HEK293 (cell line): ENCODE measurements around the gene FILIP1L.

Source experiments
- CTCF ChIA-PET: fragments of 350-600 bp; formaldehyde crosslinking; extraction: SDS; loops from one replicate; lab custom pipeline; 2021; ENCODE audit warnings: antibody characterized with exemption; lab: Yijun Ruan, JAX
- POLR2A ChIA-PET: fragments of 300-600 bp; formaldehyde crosslinking; extraction: SDS; loops from one replicate; lab custom pipeline; 2020; ENCODE audit warnings: antibody characterized with exemption, inconsistent platforms; lab: Yijun Ruan, JAX
- H3K27ac ChIP-seq: fragments of 200-500 bp; sonication (Bioruptor generic); 2 replicates; pipeline ENCODE4 v1.5.1; 2014; ENCODE audit warnings: low read depth, low read length, control low read depth, inconsistent platforms; ENCODE audit errors: extremely low read depth
- H3K36me3 ChIP-seq, 2 experiments: fragments of 200-500 bp in 1 of 2; sonication (Bioruptor generic) in 1 of 2; 1 replicate in 1 of 2; 2 replicates in 1 of 2; pipeline ENCODE4 v1.5.1; 2014 to 2017; ENCODE audit warnings: inconsistent platforms in 2 of 2, low read length in 2 of 2; ENCODE audit not compliant: control insufficient read depth in 2 of 2, insufficient read depth in 1 of 2
- H3K4me1 ChIP-seq: fragments of 200-500 bp; sonication (Bioruptor generic); 2 replicates; pipeline ENCODE4 v1.5.1; 2014; ENCODE audit warnings: mild to moderate bottlenecking, low read length, inconsistent platforms; ENCODE audit not compliant: control insufficient read depth, insufficient read depth
- H3K4me3 ChIP-seq: 2 replicates; pipeline ENCODE4 v1.5.1; 2011; ENCODE audit warnings: low read depth, mild to moderate bottlenecking, control low read depth, low read length, moderate library complexity
- H3K9me3 ChIP-seq: fragments of 200-500 bp; sonication (Bioruptor generic); 2 replicates; pipeline ENCODE4 v1.5.1; 2014; ENCODE audit warnings: low read depth, low read length, inconsistent platforms; ENCODE audit not compliant: control insufficient read depth, insufficient read depth
- SP3 ChIP-seq: fragments of 450-650 bp; formaldehyde crosslinking; IDR thresholded peaks from 2 replicates; pipeline ENCODE4 v1.5.1; 2016; ENCODE audit warnings: missing biosample characterization, missing genetic modification characterization
- ZNF138 ChIP-seq: fragments of 450-650 bp; formaldehyde crosslinking; IDR thresholded peaks from 2 replicates; pipeline ENCODE4 v1.5.1; 2016; ENCODE audit warnings: missing biosample characterization, missing genetic modification characterization, borderline replicate concordance
- ZNF221 ChIP-seq: fragments of 450-650 bp; formaldehyde crosslinking; IDR thresholded peaks from 2 replicates; pipeline ENCODE4 v1.5.1; 2017; ENCODE audit warnings: missing biosample characterization, missing genetic modification characterization, borderline replicate concordance
- ZNF23 ChIP-seq: fragments of 450-650 bp; formaldehyde crosslinking; IDR thresholded peaks from 2 replicates; pipeline ENCODE4 v1.5.1; 2016; ENCODE audit warnings: missing biosample characterization, missing genetic modification characterization, borderline replicate concordance
- ZNF510 ChIP-seq: fragments of 450-650 bp; formaldehyde crosslinking; IDR thresholded peaks from 2 replicates; pipeline ENCODE4 v1.5.1; 2018; ENCODE audit warnings: mild to moderate bottlenecking, missing genetic modification characterization, missing biosample characterization; ENCODE audit not compliant: insufficient replicate concordance
- ZNF626 ChIP-seq: fragments of 450-650 bp; sonication (Bioruptor Pico); formaldehyde crosslinking; IDR thresholded peaks from 2 replicates; pipeline ENCODE4 v1.5.1; 2018; ENCODE audit warnings: missing biosample characterization, missing genetic modification characterization, inconsistent platforms
- ZNF777 ChIP-seq: fragments of 450-650 bp; formaldehyde crosslinking; IDR thresholded peaks from 2 replicates; pipeline ENCODE4 v1.5.1; 2017; ENCODE audit warnings: missing biosample characterization, missing genetic modification characterization, borderline replicate concordance
- TF ChIP-seq, protein P1 (sequence below): fragments of 450-650 bp; formaldehyde crosslinking; IDR thresholded peaks from 2 replicates; pipeline ENCODE4 v1.5.1; 2017; ENCODE audit warnings: missing biosample characterization, missing genetic modification characterization
- TF ChIP-seq, protein P2 (sequence below): fragments of 450-650 bp; formaldehyde crosslinking; IDR thresholded peaks from 2 replicates; pipeline ENCODE4 v1.5.1; 2016; ENCODE audit warnings: missing biosample characterization, missing genetic modification characterization
- TF ChIP-seq, protein P3 (sequence below): fragments of 450-650 bp; formaldehyde crosslinking; IDR thresholded peaks from 2 replicates; pipeline ENCODE4 v1.5.1; 2016; ENCODE audit warnings: missing biosample characterization, missing genetic modification characterization
- TF ChIP-seq, protein P4 (sequence below): fragments of 450-650 bp; formaldehyde crosslinking; IDR thresholded peaks from 2 replicates; pipeline ENCODE4 v1.5.1; 2016; ENCODE audit warnings: missing biosample characterization, missing genetic modification characterization
- TF ChIP-seq, protein P5 (sequence below): fragments of 450-650 bp; formaldehyde crosslinking; IDR thresholded peaks from 2 replicates; pipeline ENCODE4 v1.5.1; 2017; ENCODE audit warnings: missing biosample characterization, missing genetic modification characterization

FILIP1L gene

DNA sequence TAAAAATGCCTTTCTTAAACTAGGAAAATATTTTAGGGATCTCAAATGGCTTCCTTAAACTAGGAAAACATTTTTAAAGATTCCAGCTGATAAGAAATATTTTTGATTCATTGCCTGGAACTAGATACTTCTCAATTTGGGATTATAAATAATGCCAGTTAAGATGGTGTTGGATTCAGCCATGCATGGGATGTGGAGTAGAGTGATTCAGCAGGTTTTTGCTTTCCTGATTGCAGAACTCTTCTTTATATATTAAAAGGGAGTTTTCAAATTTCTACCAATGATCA, 15.6 kb downstream of the FILIP1L start (continued):
- TF ChIP-seq ZNF23 (no peak), SP3 (tag by site-specific recombination) (no peak), ZNF221 (tag by site-specific recombination) (no peak)
- TF ChIP-seq, protein P1, sequence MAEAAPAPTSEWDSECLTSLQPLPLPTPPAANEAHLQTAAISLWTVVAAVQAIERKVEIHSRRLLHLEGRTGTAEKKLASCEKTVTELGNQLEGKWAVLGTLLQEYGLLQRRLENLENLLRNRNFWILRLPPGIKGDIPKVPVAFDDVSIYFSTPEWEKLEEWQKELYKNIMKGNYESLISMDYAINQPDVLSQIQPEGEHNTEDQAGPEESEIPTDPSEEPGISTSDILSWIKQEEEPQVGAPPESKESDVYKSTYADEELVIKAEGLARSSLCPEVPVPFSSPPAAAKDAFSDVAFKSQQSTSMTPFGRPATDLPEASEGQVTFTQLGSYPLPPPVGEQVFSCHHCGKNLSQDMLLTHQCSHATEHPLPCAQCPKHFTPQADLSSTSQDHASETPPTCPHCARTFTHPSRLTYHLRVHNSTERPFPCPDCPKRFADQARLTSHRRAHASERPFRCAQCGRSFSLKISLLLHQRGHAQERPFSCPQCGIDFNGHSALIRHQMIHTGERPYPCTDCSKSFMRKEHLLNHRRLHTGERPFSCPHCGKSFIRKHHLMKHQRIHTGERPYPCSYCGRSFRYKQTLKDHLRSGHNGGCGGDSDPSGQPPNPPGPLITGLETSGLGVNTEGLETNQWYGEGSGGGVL (tag by site-specific recombination), result no peak

DNA sequence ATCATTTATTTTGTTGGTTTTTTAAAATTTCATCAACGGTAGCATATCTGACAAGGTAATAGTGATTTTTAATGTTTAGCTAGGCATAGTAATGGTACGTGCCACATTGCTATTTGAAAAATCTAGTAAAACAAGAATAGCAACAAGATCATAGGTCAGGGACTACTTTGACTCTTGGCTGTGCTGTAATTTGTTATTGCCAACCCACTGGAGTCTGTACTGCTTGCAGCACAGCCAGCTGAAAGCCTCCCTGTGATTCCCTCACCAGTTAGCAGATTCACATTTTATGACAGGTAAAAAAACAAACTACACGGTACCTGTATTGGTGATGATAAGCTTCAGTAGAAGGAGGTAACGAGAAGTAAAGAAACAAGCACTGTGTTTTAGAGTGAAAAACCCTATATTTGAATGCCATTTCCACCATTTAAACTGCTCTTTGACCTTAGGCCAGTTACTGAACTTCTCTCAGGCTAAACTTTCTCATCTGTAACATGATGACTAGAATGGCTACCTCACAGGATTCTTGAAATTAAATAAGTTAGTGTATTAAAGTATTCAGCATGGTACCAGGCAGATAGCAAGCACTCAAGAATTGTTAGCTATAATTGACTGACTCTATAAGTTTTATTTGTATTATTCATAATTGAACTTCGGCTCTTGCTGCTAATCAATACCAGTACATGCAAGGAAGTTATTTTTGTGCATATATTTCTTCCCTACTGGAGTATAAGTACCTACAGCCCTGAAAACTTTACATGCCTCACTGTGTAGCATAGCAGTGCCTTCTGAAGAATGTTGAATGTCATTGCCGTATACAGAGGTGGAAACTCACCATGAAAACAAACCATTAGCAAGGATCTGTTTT, 16.1 kb downstream of the FILIP1L start:
- no peak overlapping the region for H3K27ac ChIP-seq
- H3K9me3 ChIP-seq, result no peaks in the 10 kb centered on the region
- H3K36me3 ChIP-seq, result no peaks in the 10 kb centered on the region
- no peak for TF ChIP-seq ZNF138
- TF ChIP-seq, protein P2, sequence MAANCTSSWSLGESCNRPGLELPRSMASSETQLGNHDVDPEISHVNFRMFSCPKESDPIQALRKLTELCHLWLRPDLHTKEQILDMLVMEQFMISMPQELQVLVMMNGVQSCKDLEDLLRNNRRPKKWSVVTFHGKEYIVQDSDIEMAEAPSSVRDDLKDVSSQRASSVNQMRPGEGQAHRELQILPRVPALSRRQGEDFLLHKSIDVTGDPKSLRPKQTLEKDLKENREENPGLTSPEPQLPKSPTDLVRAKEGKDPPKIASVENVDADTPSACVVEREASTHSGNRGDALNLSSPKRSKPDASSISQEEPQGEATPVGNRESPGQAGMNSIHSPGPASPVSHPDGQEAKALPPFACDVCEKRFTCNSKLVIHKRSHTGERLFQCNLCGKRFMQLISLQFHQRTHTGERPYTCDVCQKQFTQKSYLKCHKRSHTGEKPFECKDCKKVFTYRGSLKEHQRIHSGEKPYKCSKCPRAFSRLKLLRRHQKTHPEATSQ (tag by site-specific recombination), result no peak
- TF ChIP-seq, protein P3, sequence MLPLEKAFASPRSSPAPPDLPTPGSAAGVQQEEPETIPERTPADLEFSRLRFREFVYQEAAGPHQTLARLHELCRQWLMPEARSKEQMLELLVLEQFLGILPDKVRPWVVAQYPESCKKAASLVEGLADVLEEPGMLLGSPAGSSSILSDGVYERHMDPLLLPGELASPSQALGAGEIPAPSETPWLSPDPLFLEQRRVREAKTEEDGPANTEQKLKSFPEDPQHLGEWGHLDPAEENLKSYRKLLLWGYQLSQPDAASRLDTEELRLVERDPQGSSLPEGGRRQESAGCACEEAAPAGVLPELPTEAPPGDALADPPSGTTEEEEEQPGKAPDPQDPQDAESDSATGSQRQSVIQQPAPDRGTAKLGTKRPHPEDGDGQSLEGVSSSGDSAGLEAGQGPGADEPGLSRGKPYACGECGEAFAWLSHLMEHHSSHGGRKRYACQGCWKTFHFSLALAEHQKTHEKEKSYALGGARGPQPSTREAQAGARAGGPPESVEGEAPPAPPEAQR (tag by site-specific recombination), result no peak
- TF ChIP-seq ZNF510 (tag by site-specific recombination), result no peak
- no peak for TF ChIP-seq ZNF777 (tag by site-specific recombination)
- TF ChIP-seq, protein P4, sequence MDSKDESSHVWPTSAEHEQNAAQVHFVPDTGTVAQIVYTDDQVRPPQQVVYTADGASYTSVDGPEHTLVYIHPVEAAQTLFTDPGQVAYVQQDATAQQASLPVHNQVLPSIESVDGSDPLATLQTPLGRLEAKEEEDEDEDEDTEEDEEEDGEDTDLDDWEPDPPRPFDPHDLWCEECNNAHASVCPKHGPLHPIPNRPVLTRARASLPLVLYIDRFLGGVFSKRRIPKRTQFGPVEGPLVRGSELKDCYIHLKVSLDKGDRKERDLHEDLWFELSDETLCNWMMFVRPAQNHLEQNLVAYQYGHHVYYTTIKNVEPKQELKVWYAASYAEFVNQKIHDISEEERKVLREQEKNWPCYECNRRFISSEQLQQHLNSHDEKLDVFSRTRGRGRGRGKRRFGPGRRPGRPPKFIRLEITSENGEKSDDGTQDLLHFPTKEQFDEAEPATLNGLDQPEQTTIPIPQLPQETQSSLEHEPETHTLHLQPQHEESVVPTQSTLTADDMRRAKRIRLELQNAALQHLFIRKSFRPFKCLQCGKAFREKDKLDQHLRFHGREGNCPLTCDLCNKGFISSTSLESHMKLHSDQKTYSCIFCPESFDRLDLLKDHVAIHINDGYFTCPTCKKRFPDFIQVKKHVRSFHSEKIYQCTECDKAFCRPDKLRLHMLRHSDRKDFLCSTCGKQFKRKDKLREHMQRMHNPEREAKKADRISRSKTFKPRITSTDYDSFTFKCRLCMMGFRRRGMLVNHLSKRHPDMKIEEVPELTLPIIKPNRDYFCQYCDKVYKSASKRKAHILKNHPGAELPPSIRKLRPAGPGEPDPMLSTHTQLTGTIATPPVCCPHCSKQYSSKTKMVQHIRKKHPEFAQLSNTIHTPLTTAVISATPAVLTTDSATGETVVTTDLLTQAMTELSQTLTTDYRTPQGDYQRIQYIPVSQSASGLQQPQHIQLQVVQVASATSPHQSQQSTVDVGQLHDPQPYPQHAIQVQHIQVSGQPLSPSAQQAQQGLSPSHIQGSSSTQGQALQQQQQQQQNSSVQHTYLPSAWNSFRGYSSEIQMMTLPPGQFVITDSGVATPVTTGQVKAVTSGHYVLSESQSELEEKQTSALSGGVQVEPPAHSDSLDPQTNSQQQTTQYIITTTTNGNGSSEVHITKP (tag by site-specific recombination), result 0 out of 2 replicates have a peak, but pooled peaks have one; percentile 24
- no peak for TF ChIP-seq ZNF626
- TF ChIP-seq, protein P5, sequence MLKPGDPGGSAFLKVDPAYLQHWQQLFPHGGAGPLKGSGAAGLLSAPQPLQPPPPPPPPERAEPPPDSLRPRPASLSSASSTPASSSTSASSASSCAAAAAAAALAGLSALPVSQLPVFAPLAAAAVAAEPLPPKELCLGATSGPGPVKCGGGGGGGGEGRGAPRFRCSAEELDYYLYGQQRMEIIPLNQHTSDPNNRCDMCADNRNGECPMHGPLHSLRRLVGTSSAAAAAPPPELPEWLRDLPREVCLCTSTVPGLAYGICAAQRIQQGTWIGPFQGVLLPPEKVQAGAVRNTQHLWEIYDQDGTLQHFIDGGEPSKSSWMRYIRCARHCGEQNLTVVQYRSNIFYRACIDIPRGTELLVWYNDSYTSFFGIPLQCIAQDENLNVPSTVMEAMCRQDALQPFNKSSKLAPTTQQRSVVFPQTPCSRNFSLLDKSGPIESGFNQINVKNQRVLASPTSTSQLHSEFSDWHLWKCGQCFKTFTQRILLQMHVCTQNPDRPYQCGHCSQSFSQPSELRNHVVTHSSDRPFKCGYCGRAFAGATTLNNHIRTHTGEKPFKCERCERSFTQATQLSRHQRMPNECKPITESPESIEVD (tag by site-specific recombination), result 0 out of 2 replicates have a peak, but pooled peaks have one; percentile 42
- POLR2A ChIA-PET, result no interaction called here
- CTCF ChIA-PET, result no interaction called here
- no peak overlapping the region for H3K4me3 ChIP-seq
- 0 out of 2 replicates have a peak, but pooled peaks cover 6% of the 10 kb centered on the region for H3K4me1 ChIP-seq
